GM18867 (cell line): Measurements from ENCODE around the gene LRP1B.
"Not testable (repeated sequence)": the region's sequence is repeated elsewhere in the genome, so short reads cannot be mapped to it uniquely, and the experiment has no call there.

Experiments used
- ATAC-seq: cut with Tn5 transposase; IDR thresholded peaks from one replicate; pipeline ENCODE4 v1.9.1; 2021; ENCODE audit warnings: mild to moderate bottlenecking, moderate library complexity; ENCODE audit not compliant: unreplicated experiment

Gene LRP1B

GRCh38 chr2:140509765-140510164, 1621.1 kb downstream of the LRP1B start:
- ATAC-seq, result no peak

GRCh38 chr2:140508756-140509155, 1622.1 kb downstream of the LRP1B start:
- no peak for ATAC-seq

DNA sequence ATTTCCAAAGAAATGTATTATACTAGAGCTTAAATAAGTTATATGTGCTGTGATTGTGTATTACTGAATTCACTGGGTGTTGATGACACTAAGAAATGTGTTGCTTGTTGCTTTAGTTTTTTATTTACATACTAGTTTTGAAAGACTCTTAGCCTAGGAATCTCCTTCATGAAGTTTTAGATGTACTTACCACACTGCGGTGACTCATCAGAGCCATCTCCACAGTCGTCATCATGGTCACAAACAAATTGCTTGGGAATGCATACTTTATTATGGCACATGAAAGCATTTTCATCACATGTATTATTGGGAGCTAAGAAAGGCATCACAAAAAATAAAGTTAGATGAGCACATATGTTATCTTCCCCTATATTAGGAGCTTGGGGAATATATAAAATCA, 1624.2 kb downstream of the LRP1B start:
- ATAC-seq, result no peak

GRCh38 chr2:140504601-140505000, 1626.2 kb downstream of the LRP1B start:
- no peak for ATAC-seq

GRCh38 chr2:140502951-140503630, 1627.7 kb downstream of the LRP1B start:
- ATAC-seq, result no peak

DNA sequence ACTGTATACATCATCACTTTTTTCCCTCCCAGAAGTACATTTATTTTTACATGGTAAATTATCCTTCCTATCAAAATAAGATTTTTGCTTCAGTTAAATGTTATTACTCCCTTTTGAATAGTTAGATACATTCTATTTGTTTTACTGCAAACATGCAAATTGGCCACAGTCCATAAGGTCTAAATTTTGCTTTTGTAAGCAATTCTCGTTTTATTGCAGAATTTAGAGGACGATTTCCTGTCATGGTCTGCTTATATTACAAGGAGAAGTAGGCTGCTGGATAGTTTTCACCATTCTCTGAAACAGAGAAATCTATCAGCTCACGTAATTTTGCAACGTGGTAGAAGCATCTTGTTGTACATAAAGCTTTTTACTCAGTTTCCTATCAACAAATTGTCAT, 1632.5 kb downstream of the LRP1B start:
- ATAC-seq, result no peak

GRCh38 chr2:140496714-140497113, 1634.1 kb downstream of the LRP1B start:
- ATAC-seq, result no peak

GRCh38 chr2:140491876-140492275, 1638.9 kb downstream of the LRP1B start:
- no peak for ATAC-seq

- no peak for ATAC-seq
Measured at GRCh38 chr2:140489193-140489592, 1641.6 kb downstream of the LRP1B start.

DNA sequence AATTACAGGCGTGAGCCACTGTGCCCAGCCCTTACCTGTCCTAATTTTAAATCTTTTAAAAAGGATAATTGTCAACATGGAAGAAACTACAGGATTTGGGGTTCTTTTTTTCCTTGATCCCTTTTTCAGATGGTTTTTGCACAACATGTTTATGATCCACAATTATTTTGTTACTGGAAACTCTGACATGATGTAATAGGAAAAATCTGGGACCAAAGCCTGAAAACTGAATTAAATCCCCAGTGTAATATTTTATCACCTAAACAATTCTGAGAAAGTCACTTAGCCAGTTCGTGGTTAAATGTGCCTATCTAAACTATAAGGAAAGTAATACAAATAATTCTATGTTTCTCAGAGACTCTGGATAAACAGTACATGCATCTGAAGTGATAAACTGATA, 1649.7 kb downstream of the LRP1B start:
- ATAC-seq, result no peak

DNA sequence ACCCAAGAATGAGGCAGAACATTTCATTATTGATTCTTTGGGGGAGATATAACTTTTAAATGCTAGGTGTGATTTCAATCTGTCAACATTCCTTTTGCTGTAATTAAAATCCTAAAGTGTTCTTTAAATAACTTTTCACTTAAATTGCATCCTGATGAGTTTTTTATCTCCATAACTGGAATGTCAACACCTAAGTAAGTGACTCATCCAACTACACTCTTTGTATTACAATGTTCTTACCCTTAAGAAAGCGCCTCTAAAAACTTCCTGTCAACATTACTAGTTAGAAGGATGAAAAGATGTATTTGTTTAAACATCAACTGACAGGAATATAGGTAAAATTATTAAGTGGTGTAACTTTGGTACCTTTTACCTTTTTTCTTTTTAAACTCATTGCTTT, 1657.0 kb downstream of the LRP1B start:
- no peak for ATAC-seq

DNA sequence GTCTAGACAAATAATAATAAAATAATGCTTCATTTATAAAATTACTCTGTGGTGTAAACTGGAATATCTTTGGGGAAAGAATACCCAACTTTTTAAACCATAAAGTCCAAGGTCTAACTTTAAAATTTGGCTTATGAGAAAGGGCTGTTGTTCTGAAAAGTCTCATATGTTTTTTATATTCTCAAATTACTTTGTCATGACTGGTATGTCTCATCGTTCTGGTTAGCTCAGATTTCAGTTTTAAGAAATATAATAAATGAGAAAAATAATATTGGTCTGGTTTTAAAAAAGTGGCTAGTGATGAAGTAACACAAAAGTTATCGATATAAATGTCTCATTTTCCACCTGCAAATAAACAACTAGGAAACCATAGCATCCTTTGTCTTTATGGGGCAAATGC, 1658.1 kb downstream of the LRP1B start:
- ATAC-seq, result no peak

DNA sequence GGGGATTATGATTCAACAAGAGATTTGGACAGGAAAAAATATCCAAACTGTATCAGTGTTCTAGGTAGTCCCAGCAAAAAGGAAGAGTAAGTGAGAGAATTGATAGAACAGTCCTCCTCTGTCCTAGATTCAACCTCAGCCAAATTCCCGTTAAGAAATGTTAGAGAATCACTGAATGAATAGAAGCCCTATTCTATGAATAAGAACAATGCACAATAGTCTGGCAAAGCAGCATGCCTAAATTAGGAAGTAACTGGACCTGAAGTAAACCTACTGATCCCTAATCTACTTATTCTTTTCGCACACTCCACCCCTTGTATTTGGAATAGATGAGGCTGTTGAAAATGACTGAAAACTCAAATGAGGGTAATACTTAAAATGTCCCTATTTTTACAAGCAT, 1665.5 kb downstream of the LRP1B start:
- ATAC-seq, result no peak

DNA sequence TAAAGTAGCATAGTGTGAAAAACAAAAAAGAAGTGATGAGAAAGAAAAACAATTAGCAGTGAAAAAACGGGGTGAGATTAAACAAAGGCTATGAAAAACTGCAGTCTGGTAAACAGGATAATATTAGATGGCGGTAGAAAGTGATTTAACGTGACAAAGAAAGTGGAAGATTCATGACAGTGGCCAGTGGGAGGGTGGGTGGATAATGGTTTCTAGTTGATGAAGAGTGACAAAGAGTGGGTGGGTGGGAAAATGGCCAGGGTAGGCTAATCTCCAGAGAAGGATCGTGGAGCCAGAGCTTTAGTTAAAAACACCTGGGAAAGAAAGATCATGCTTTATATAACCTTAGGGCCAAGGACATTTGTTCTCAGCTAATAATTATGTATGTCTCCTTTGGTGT, 1667.8 kb downstream of the LRP1B start:
- ATAC-seq, result no peak

GRCh38 chr2:140457483-140457882, 1673.3 kb downstream of the LRP1B start:
- no peak for ATAC-seq

DNA sequence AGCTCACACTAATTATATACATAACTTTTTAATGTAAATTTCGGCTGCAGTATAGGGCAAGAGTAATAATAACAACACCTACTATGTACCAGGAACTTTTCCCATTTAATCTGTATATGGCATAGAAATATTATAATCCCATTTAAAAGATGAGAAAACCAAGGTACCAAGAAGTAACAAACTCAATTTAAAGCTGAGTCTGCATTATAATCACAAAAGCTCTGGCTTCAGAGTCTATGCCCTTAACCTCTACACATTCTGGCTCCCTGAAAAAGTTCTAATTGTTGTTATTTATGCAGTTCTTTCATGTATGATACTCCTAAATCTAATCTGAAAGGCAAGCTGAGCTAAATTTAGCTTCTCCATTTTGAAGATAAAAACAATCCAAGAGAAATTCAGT, 1675.5 kb downstream of the LRP1B start:
- ATAC-seq, result no peak

DNA sequence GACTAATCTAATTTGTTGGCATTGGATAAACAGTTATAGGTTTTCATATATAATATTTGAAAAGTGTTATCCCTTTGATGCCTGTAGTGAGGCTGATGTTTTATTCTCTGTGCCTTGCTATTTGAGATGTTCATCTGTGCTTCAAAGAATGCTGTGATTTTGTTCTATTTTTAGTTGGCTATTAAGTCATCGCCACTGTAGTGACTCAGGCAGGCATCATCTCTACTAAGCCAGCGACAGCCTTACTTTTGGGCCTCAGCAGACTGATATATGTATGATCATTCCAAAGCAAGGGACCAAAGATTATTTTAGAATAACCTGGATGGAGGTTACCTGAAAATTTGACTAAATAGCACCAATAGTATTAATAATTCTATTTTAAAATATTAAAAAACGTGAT, 1676.1 kb downstream of the LRP1B start:
- no peak for ATAC-seq

DNA sequence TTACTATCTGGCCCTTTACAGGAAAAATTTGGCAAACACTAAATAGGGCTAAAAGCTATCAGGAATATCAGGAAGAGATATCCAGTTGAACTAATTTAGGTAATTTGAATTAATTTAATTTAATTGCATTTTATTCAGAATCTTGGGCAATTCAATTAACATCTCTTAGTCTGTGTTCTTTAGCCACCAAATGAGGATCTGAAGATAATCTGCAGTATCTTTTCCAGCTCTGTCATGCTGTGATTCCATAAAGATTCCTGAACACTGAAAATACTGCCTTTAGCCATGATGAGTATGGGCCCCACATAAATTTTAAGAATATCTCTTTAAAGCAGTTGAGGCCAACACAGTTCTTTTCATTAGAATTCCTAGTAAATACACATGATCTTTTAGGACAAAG, 1679.5 kb downstream of the LRP1B start:
- no peak for ATAC-seq

- ATAC-seq, result no peak
Measured at GRCh38 chr2:140442319-140442718, 1688.5 kb downstream of the LRP1B start.

DNA sequence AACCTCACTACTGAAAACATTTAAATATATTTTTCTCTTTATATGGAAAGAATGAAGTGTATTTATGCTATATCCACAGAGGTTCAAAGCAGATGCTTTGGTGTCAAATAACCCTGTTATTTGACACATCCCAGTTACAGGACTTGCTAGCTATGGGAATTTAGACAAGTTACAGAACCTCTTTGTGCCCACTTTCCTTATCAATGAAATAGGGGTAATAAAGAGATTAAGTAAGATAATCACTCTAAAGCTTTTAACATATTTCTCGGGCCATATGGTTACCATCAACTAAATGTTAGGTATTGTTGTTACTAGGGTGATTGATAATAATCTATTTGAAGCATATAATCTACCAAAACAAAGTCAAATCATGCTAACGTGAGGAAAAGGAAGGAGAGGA, 1690.0 kb downstream of the LRP1B start:
- ATAC-seq, result no peak

- ATAC-seq, result no peak
Measured at GRCh38 chr2:140436936-140437335, 1693.9 kb downstream of the LRP1B start.

GRCh38 chr2:140427033-140427432, 1703.8 kb downstream of the LRP1B start:
- not testable (repeated sequence) for ATAC-seq

GRCh38 chr2:140424471-140424870, 1706.3 kb downstream of the LRP1B start:
- no peak for ATAC-seq
